Measurements from ENCODE around the gene UXS1.

UXS1 gene

GRCh38 chr2:106073678-106074406, 120.3 kb downstream of the UXS1 start:
- DNase-seq = no peak

- DNase-seq = no peak
Measured at GRCh38 chr2:106070181-106070580, 123.9 kb downstream of the UXS1 start.

- DNase-seq = no peak
Measured at GRCh38 chr2:106068451-106068850, 125.7 kb downstream of the UXS1 start.

GRCh38 chr2:106065983-106066820, 127.9 kb downstream of the UXS1 start:
- no peak for DNase-seq

- peak in 1 of 2 experiments; percentile 5 for DNase-seq
Measured at GRCh38 chr2:106065268-106065982, 128.7 kb downstream of the UXS1 start.

- no peak for DNase-seq
Measured at GRCh38 chr2:106063181-106063580, 130.9 kb downstream of the UXS1 start.

GRCh38 chr2:106062627-106063026, 131.5 kb downstream of the UXS1 start:
- DNase-seq = no peak

- no peak for DNase-seq
Measured at GRCh38 chr2:106061611-106062349, 132.3 kb downstream of the UXS1 start.

- DNase-seq = no peak
Measured at GRCh38 chr2:106059416-106060065, 134.6 kb downstream of the UXS1 start.

GRCh38 chr2:106058469-106059137, 135.5 kb downstream of the UXS1 start:
- no peak for DNase-seq

- peak; percentile 29 to 38 for DNase-seq
Measured at GRCh38 chr2:106057206-106057605, 136.9 kb downstream of the UXS1 start.

GRCh38 chr2:106054880-106055655, 139.0 kb downstream of the UXS1 start:
- DNase-seq = no peak

GRCh38 chr2:106054321-106054720, 139.8 kb downstream of the UXS1 start:
- no peak for DNase-seq

- DNase-seq = no peak
Measured at GRCh38 chr2:106053581-106053980, 140.5 kb downstream of the UXS1 start.

GRCh38 chr2:106053116-106053515, 141.0 kb downstream of the UXS1 start:
- DNase-seq = no peak

- no peak for DNase-seq
Measured at GRCh38 chr2:106044859-106045258, 149.2 kb downstream of the UXS1 start.

GRCh38 chr2:106044021-106044420, 150.1 kb downstream of the UXS1 start:
- DNase-seq = no peak

Data from activated CD4-positive, alpha-beta T cell treated with anti-CD3 and anti-CD28 coated beads, Interleukin-2, amount 50 U/mL, for 4 hours (primary cell).